Stimulated activated CD4-positive, alpha-beta T cell treated with anti-CD3 and anti-CD28 coated beads, Interleukin-1b, Interleukin-23, amount 100 ng/mL, for 1 hour (primary cell): ENCODE results near the gene CENPVL2.
"Not testable (repeated sequence)": the region's sequence is repeated elsewhere in the genome, so short reads cannot be mapped to it uniquely, and the experiment has no call there.

Source experiments
- DNase-seq, 2 donors: peaks; one replicate each; pipeline ENCODE4 v3.0.0-alpha.2; 2020; ENCODE audit warnings: low read depth in 2 of 2

Gene CENPVL2

DNA sequence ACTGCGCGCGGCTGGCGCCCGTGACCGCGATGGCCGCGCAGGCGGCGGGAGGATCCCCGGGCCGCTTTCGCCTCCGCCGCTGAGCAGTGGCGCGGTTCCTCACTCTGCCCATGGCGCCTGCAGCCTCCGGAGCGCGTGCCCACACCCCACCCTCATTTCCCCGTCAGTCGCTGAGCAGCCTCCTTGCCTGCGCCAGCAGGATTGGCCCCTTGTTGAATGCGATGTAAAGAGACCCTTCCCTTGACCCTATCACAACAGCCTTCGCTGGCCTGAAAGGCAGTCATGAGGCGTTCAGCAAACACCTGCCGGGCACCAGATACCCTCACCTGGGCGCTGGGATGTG lies at the start of gene CENPVL2:
TSS of gene CENPVL2 (minus strand) at position 112 of the 343 bp plus-strand sequence. CDS start at position 112, 0 bp downstream.
- DNase-seq, result not testable (repeated sequence)

DNA sequence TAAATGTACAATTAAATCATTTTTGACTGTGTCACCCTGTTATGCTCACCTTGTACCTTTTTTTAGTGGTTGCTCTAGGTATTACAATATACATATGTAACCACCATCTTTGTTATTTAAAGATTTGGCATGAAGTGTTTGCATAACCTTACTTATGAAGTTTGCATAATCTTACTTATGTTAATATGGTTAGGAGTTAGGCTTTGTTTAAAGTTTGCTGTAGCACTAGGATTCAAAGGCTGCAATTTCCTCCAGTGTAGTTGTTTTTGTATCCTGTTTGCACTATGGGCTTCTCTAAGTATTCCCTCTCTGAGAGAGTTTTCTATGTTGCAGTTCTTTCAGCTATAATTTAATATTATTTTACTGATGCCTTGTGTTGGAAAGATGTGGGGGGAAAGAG lies 45.6 kb upstream of the CENPVL2 start:
- DNase-seq, result no peak

DNA sequence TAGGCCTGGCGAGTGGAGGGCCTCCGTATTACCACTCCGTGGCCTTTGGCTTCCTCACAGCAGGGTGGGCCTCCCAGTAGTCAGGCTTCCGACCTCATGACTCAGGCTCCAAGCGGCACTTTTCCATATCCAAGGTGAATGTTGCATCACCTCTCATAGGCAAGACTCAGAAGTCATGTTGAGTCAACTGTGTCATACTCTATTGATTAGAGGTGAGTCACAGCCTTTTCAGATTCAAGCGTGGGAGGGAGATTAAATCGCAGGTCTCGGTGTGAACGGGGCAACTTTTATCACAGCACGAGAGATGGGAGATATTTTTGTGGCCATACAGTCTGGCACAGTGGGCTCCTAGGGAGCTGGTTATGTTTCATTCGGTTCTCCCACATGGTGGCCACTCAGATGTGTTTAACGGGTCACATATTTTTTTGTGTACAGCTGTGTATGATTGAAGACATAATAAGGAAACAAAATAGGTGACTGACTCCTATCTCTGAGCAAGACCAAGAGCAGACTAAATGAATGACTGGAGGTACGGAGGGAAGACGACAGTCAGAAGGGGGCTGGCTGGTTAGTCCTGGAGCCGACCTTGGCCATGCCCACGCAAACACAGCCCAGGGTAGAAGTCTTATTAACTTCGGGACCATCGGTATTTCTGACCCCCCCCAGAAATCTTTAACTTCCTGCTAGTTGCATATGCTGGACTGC lies 30.5 kb upstream of the CENPVL2 start:
- DNase-seq, result not testable (repeated sequence)

DNA sequence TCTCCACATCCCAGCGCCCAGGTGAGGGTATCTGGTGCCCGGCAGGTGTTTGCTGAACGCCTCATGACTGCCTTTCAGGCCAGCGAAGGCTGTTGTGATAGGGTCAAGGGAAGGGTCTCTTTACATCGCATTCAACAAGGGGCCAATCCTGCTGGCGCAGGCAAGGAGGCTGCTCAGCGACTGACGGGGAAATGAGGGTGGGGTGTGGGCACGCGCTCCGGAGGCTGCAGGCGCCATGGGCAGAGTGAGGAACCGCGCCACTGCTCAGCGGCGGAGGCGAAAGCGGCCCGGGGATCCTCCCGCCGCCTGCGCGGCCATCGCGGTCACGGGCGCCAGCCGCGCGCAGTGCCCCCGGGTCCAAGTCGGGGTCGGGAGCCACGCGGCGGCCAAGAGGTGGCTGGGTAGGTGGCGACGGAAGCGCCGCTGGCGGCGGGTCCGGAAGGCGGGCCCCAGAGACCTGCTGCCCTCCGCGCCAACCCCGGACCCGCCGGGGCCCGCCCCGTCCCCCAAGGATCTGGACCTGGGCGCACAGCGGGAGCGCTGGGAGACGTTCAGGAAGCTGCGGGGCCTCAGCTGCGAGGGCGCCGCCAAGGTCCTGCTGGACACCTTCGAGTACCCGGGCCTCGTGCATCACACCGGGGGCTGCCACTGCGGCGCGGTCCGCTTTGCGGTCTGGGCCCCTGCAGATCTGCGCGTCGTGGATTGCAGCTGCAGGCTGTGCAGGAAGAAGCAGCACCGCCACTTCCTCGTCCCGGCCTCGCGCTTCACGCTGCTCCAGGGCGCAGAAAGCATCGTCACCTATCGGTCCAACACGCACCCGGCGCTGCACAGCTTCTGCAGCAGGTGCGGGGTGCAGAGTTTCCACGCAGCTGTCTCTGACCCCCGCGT lies 27.9 kb upstream of the CENPVL2 start, which contains the start of gene CENPVL1:
TSS of gene CENPVL1 (plus strand) at position 236 of the 888 bp plus-strand sequence. CDS start at position 236, 0 bp downstream.
- not testable (repeated sequence) for DNase-seq

DNA sequence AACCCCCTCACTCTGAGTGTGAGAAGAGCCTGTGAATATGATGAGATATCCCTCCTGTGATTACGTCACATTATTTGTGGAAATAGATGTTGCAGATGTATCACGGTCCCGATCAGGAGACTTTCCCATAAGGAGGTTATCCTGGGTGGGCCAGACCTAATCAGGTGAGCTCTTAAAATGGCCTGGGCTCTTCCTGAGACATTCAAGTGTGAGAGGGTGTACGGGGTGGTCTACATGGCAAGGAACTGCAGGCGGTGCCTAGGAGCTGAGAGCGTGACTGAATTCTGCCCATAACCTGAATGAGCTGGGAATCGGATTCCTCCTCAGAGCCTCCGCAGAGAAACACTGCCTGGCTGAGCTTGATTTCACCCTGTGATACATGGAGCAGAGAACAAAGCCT lies 14.8 kb upstream of the CENPVL2 start:
- no peak for DNase-seq

DNA sequence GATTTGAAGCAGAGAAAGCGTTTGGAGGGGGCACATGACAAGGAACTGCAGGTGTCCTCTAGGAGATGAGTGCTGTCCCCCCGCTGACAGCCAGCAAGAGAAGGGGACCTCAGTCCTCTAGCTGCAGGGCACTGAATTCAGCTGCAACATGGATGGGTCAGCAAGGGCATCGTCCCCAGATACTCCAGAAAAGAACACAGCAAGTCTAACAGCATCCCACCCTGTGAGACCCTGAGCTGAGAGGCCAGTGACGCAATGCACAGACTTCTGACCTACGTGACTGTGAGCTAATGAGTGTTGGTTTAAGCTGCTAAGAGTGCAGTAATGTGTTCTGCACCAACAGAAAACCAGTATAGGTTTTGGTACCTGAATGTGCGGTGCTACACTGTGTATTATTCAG lies 11.6 kb upstream of the CENPVL2 start:
- no peak for DNase-seq

DNA sequence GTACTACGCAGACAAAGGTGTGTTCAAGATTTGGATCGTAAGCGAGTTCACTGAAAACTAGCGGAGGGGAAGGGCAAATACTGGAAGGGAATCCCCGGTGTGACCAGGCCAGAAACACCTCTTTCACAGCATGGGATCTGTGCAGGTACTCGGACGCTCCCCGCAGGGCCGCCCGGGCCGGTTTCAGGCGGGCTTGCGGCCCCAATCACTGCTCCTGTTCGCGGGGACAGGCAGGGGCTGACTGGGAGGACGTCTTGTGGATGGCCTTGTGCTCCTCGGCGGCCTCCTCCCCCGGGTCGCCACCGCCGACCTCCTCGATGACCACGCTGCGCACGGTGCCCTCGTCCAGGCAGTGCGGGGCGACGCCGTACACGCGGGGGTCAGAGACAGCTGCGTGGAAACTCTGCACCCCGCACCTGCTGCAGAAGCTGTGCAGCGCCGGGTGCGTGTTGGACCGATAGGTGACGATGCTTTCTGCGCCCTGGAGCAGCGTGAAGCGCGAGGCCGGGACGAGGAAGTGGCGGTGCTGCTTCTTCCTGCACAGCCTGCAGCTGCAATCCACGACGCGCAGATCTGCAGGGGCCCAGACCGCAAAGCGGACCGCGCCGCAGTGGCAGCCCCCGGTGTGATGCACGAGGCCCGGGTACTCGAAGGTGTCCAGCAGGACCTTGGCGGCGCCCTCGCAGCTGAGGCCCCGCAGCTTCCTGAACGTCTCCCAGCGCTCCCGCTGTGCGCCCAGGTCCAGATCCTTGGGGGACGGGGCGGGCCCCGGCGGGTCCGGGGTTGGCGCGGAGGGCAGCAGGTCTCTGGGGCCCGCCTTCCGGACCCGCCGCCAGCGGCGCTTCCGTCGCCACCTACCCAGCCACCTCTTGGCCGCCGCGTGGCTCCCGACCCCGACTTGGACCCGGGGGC lies 567 bp downstream of the CENPVL2 start:
- DNase-seq, result not testable (repeated sequence)

DNA sequence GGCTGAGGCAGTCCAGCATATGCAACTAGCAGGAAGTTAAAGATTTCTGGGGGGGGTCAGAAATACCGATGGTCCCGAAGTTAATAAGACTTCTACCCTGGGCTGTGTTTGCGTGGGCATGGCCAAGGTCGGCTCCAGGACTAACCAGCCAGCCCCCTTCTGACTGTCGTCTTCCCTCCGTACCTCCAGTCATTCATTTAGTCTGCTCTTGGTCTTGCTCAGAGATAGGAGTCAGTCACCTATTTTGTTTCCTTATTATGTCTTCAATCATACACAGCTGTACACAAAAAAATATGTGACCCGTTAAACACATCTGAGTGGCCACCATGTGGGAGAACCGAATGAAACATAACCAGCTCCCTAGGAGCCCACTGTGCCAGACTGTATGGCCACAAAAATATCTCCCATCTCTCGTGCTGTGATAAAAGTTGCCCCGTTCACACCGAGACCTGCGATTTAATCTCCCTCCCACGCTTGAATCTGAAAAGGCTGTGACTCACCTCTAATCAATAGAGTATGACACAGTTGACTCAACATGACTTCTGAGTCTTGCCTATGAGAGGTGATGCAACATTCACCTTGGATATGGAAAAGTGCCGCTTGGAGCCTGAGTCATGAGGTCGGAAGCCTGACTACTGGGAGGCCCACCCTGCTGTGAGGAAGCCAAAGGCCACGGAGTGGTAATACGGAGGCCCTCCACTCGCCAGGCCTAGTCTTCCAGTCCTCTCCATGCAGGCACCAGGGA lies 2.8 kb downstream of the CENPVL2 start:
- DNase-seq, result not testable (repeated sequence)

DNA sequence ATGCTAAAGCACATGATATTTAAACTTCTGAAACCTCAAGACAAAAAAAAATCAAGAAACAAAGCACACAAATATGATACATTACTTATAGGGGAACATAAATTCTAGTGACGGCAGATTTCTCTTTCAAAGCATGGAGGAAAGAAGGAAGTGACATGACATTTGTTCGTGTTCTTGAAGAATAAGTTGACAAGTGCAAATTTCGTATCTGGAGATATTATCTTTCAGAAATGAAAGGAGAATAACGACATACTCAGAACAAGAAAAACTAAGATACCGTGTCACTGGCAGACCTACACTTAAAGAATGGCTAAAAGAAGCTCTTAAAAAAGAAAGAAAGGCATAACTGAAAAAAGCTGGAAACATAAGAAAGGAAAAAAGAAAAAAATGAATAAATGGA lies 16.6 kb downstream of the CENPVL2 start:
- DNase-seq, result no peak

DNA sequence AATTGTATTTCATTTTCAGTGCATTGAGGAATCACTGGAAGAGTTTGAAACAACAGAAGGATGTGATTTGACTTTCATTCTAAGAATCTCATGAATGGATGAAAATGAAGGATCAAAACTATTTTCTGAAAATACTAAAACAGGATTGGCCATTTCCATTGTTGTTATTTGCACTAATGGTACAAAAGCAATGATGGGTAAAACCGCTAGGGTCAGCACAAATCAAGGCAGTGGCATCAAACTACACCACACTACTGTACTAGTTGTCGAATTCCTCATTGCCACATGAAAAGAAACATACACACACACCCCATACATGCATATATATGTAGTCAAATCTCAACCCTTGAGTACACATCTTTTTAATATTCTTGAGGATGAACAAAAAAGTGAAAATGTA lies 39.3 kb downstream of the CENPVL2 start:
- DNase-seq, result no peak

DNA sequence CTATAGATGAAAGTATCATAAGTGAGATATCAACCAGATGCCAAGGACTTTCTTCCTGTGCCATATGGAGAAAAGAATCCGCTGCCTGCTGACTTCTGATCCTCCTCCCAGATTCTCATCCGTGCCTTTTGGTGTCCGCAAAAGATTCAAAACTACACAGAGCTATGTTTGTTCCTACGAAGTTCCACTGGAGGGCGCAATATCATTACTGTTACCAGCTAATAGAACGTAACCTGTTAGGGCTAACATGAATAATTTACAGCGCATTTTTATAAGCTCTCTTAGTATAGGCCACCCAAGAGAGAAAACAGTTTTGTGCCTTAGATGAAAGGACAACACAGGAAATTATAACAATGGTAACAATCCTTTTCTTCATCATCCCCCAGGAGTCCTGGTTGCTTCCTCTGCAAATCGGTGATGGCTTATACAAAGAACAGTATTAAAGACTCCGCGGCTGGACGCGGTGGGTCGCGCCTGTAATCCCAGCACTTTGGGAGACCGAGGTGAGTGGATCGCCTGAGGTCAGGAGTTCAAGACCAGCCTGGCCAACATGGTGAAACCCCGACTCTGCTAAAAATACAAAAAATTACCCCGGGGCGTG lies 41.1 kb downstream of the CENPVL2 start:
- DNase-seq, result no peak

DNA sequence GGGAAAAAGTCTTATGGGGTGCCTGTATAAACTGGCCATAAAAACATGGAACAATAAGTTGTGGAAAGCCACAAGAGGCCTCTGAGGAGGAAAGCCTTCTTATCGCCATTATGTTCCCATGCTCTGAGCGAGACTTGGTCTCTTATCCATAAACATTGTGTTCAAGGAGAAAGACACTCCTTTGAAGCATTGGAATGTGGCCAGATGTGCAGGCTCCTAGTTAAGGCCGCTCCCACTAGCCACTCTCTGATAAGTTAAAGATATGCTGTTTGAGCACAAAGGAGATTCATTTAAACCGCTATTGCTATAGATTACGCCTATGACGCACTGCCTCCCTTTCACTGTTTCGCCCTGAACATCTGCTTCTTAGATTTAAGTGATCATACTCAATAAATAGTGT lies 46.1 kb downstream of the CENPVL2 start:
- not testable (repeated sequence) for DNase-seq
